K562 treated with DMSO at 1 percent for 48 hours (cell line): ENCODE measurements around the gene ZNF785. TPM values are rescaled to one million over a fixed set of nuclear protein-coding genes. Genes with fewer than 3 reads are reported as not detected.

ENCODE experiments used
- total RNA-seq: library from RNA; unstranded; fragments of 300-600 nt; gene quantifications from 2 replicates; pipeline ENCODE4 v1.2.3, GENCODE V29; 2022; ENCODE audit warnings: low replicate concordance; ENCODE audit errors: extremely low read depth

The ZNF785 gene
- total RNA-seq = not detected in 2 replicates

DNA sequence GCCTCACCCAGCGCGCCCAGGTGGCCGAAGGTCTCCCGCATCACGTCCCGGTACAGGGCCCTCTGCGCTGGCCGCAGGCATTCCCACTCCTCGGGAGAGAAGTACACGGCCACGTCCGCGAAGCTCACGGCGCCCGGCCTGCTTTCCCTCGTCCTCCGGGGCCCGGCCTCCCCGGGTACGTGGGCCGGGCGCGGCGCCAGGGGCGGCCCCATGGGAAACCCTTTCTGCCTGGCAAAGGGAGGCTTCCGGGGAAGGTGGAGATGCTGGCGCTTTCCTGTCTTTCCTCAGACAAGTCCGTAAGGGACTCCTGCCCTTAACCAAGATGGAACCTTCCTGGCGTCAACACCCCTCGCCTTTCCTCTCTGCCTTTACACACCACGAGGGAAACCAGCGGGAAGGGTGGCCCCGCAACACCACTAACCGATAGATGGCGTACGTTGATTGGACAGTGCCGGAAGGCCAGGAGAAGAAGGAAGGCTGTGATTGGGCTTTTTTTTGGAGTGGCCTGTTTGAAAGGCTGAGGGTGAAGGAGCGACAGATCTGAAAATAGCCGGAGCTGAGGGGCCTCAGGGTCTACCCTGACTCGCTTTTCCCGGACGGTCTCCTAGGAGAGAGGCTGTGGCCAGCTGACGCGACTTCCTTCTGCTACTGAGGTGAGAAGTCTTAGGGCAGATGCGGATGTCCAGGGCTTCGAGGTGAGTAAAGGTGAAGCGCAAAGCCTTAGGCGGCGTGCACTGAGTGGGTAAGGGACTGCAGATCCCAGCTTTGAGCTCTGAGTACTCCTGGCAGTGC is at the start of gene ZNF785:
Gene ZNF785 (minus strand): TSS at position 298 of the 792 bp plus-strand sequence. CDS start 86 bp downstream, at position 212.

DNA sequence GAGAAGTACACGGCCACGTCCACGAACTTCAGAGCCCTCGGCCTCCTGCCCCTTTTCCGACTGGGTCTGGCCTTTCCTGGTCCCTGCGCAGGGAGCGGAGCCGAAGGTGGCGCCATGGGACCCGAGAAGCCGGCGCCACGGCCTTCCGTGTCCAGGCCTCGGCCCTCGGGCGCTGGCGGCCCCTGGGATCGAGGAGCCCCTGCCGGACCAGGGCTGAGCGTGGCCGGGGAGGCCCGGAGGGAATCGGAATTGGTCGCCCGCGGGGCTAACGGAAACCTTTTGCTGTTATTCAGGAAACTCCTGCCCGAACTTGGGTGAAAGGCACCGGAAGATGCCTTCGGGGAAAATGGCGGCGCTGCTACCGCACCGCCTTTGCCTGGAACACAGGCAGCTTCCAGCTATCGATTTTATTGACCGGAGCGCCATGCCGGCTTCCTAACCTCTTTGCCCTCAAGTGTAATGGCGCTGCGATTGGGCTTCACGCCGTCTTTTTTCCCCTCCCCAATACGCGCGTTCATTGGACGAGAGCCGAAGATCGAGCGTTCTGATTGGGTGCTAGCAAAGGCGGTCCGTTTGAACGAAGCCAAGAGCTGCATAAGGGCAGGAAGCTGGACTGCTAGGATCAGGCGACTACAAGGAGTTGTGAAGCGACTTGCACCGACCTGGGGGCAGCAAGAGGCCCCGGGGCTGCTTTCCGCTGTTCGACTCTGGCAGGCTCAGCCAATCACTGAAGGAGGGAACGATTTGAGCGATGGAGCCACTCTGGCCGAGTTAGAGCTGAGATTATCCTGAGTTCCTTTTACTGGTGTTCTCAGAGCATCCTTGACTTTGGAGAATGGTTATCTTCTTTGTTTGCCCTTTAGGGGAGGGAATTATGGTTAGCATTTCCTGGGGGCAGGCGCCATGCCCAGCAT is 24.7 kb upstream of the ZNF785 start, which contains the start of gene ZNF689:
Gene ZNF689 (minus strand): TSS at position 464 of the 914 bp plus-strand sequence. CDS start 348 bp downstream, at position 116.

GRCh38 chr16:30571445-30572322 is 13.8 kb downstream of the ZNF785 start, which contains the start of gene ZNF688:
Gene ZNF688 (minus strand): TSS chr16:30571714. CDS start chr16:30571629, 85 bp downstream.

GRCh38 chr16:30557957-30558788 is 27.3 kb downstream of the ZNF785 start, which contains the start of gene ZNF764:
Gene ZNF764 (minus strand): TSS chr16:30558374. CDS start chr16:30558182, 192 bp downstream.

GRCh38 chr16:30534368-30535105 is 51.0 kb downstream of the ZNF785 start, which contains the start of gene ZNF747:
Gene ZNF747 (minus strand): TSS chr16:30534858. CDS start chr16:30534679, 179 bp downstream.

Other genes starting within 250 kb of the ZNF785 start
- not detected in 2 replicates for gene CD2BP2, start 230.4 kb downstream of the ZNF785 start, total RNA-seq
- gene TBC1D10B, start 215.2 kb downstream of the ZNF785 start, total RNA-seq = not detected in 2 replicates
- gene MYL11, start 210.9 kb downstream of the ZNF785 start, total RNA-seq = not detected in 2 replicates
- gene SEPTIN1, start 203.1 kb downstream of the ZNF785 start, total RNA-seq = not detected in 2 replicates
- gene ZNF48, start 190.3 kb downstream of the ZNF785 start, total RNA-seq = not detected in 2 replicates
- gene ZNF771, start 178.1 kb downstream of the ZNF785 start, total RNA-seq = not detected in 2 replicates
- not detected in 2 replicates for gene DCTPP1, start 155.7 kb downstream of the ZNF785 start, total RNA-seq
- gene SEPHS2, start 139.8 kb downstream of the ZNF785 start, total RNA-seq = not detected in 2 replicates
- not detected in 2 replicates for gene ITGAL, start 113.0 kb downstream of the ZNF785 start, total RNA-seq
- not detected in 2 replicates for gene ZNF768, start 59.1 kb downstream of the ZNF785 start, total RNA-seq
- not detected in 2 replicates for gene ZNF747, start 50.8 kb downstream of the ZNF785 start, total RNA-seq
- not detected in 2 replicates for gene ZNF764, start 27.3 kb downstream of the ZNF785 start, total RNA-seq
- not detected in 2 replicates for gene ZNF688, start 14.0 kb downstream of the ZNF785 start, total RNA-seq
- not detected in 2 replicates for gene ZNF689, start 24.7 kb upstream of the ZNF785 start, total RNA-seq
- gene PRR14, start 65.3 kb upstream of the ZNF785 start, total RNA-seq = not detected in 2 replicates
- not detected in 2 replicates for gene FBRS, start 72.7 kb upstream of the ZNF785 start, total RNA-seq
- gene SRCAP, start 113.5 kb upstream of the ZNF785 start, total RNA-seq = not detected in 2 replicates
- gene PHKG2, start 162.7 kb upstream of the ZNF785 start, total RNA-seq = not detected in 2 replicates
- not detected in 2 replicates for gene CFAP119, start 176.4 kb upstream of the ZNF785 start, total RNA-seq
- gene RNF40, start 176.6 kb upstream of the ZNF785 start, total RNA-seq = not detected in 2 replicates
- not detected in 2 replicates for gene ZNF629, start 201.5 kb upstream of the ZNF785 start, total RNA-seq